Stimulated activated CD4-positive, alpha-beta T cell treated with anti-CD3 and anti-CD28 coated beads, Interleukin-12 subunit alpha, Interleukin-12 subunit beta, amount 100 ng/mL, for 24 hours (primary cell): ENCODE results near the gene AHCYL2.
"Not testable (repeated sequence)": the region's sequence is repeated elsewhere in the genome, so short reads cannot be mapped to it uniquely, and the experiment has no call there.

ENCODE experiments used
- DNase-seq, 2 experiments: peaks; one replicate each; pipeline ENCODE4 v3.0.0-alpha.2; 2020; ENCODE audit warnings: low read depth in 2 of 2

Gene AHCYL2

DNA sequence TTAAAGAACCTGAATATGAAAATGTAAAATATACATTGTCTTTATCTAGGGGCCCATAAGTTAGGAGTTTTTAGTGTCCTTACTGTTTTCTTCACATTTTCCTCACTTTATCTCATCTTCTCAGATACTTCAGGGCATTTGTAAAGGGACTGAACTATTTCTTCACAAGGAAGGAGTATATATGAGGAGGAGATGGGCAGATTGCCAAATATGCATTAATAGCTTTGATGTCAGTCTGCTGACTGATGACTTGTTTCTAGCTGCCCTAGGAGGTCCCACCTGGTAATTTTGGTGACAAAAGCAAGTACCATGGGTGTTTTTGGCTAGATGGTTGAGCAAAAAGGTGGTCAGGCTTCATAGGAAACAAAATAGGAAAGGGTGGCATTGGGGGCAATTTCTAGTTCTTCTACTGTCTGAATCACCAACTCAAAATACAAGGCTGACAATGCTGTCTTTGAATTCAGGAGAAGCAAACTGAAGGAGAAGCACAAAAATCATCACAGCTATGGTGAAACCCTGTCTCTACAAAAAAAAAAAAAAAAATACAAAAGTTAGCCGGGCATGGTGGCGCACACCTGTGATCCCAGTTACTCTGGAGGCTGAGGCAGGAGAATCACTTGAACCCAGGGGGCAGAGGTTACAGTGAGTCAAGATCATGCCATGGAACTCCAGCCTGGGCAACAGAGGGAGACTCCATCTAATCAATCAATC is 199.0 kb downstream of the AHCYL2 start:
- no peak for DNase-seq

GRCh38 chr7:129426482-129426881 is 201.7 kb downstream of the AHCYL2 start:
- no peak for DNase-seq

DNA sequence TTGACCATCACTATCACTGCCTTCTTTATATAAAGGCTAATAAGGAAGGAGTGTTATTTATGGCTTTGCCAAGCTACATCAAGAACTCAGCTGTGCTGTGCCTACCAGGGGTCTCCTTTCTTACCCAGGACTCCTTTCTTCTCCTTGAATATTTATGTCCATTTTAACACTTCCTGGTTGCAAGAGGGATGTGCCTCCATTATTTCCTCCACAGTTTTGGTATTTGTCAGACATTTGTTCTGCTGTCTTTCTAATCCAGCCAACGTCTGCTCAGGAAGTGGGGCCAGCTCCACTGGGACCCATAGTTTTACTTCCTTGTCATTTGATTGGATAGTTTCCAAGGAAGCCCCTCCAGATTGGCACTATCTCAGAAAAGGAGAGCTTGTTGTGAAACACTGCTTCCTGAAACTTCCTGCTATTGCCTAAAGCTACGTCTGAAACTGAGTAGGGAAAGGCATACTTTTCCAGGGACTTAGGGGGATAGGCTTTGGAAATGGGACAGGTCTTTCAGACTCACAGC is 202.8 kb downstream of the AHCYL2 start:
- no peak for DNase-seq

DNA sequence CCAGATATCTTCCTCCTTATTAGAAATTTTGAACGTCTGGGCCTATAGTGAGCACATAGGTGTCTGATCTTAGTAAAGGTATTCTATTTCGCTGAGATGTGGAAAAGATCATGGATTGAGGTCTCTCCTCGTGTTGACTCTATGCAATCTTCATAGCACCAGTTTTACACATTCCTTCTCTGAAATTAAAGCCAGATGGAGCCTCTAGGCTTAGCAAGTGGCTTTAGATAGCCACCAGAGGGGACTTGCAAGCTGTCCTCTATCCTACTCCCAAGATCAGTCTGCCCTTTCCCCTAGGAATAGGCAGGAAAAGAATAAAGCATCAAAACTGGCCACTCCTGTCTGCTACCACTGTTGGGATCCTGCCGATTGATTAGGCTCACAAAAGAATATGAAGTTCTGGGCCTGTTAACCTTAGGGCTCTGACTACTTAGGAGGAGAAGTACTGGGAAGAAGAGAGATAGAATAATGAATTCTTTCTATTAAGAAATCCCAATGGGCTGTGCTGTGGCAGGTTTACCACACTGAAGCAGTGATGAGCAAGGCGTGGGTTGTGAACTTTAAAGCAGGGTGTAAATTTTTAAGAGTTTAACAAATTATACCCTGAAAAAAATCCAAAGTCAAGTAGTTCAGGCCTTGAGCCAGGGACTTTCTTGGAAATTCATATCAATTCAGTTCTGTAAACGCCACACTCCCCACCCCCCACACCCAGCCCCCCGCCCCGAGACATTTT is 207.2 kb downstream of the AHCYL2 start:
- no peak for DNase-seq

- DNase-seq, result peak; percentile 84 to 96
Measured at GRCh38 chr7:129433847-129434674, 209.2 kb downstream of the AHCYL2 start, which contains the start of gene STRIP2. TSS of gene STRIP2 (plus strand) at chr7:129434432. CDS start at chr7:129434473, 41 bp downstream.

- no peak for DNase-seq
Measured at GRCh38 chr7:129434675-129435318, 210.0 kb downstream of the AHCYL2 start.

DNA sequence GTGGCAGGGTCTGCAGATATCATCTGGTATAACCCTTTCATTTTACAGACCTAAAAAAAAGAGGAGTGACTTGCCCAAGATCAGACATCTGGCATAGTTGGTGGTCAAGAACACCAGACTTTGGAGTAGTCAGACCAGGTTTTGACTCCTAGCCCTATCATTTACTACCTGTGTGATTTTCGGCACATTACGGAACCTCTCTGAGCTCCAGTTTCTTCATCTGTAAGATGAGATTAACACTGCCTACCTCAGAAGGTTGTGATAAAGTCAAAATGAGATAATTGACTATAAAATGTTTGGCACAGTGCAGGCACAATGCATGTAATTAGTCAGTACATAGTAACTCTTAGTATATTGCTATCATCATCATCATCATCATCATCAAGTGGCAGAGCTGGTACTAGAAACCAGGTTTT is 210.6 kb downstream of the AHCYL2 start:
- no peak for DNase-seq

DNA sequence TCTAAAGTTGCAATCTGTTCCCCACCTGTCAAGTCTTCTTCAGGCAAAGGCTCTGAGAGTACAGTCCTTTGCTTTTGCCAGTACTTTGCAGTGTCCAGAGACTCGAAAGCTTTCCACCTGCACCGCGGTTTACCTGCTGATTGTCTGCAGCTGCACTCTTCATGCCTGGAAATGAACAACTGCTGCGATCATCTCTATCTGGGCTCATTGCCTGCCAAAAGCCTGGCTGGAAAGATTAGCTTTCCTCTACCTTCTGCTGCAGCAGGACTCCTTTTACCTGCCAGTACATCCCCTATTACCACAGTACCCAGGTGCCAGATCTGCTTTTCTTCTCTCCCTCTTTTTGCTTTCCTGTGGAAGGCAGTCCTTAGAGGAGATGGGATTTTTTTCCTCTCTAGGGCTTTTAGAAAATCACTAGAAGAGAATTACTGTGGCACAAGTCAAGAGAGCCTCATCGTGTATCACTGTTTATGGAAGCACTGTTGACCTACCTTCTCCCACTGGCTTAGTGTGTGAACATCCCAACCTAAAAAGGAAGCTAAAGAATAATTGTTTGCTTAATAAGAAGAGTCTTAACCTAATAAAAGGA is 211.6 kb downstream of the AHCYL2 start:
- DNase-seq, result no peak

GRCh38 chr7:129437190-129437589 is 212.4 kb downstream of the AHCYL2 start:
- no peak for DNase-seq

DNA sequence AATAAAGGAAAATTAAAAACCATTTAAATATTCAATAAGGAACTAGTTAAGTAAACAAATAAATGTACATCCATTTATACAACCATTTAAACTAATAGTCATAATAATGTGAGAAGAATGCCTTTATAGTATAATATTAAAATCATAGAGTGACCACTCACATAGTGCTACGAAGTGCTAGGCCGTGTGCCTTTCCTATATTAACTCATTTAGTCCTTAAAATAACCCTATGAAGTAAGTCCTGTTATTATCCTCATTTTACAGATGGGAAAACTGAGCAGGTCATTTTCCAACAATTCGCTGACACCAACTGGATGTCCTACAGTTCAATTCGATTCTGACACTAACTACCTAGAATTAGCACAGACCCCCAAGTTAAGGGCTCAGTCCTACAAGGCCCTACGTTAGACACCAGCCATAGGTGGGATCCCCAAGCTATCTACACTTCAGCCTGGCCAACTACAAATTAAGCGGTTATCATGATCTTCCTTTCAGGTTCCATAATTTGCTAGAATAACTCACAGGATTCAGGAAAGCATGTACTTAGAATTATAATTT is 213.5 kb downstream of the AHCYL2 start:
- DNase-seq, result no peak

DNA sequence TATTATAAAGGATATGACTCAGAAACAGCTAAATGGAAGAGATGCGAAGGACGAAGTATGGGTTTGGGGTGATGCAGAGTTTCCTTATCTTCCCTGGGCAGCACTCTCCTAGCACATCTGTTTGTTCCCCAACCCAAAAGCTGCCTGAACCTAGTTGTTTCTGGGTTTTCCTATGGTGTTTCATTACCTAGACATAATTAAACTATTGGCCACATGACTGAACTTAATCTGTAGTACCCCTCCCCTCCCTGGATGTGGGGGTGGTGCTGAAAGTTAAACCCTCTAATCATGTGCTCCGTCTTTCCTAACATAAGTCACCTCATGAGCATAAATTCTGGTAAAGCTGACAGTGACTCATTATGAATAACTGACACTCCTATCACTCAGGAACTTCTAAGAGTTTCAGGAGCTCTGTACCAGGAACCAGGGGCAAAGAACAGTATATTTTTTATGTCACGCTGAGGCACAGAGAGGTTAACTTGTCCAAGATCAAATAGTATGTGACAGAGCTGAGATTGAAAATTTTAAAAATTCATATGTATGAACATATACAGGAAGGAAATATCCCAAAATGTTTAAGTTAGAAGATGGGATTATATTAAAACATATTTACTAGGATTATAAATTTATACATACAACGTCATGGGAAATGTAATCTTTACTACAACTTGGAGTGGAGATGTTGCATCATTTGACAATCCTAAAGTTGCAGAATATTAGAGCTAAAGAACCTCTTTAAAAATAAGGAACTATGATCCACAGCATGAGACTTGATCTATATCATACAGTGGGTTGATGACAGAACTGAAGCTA is 214.2 kb downstream of the AHCYL2 start:
- DNase-seq, result peak; percentile 39 to 70

- DNase-seq, result no peak
Measured at GRCh38 chr7:129439963-129440625, 215.3 kb downstream of the AHCYL2 start.

DNA sequence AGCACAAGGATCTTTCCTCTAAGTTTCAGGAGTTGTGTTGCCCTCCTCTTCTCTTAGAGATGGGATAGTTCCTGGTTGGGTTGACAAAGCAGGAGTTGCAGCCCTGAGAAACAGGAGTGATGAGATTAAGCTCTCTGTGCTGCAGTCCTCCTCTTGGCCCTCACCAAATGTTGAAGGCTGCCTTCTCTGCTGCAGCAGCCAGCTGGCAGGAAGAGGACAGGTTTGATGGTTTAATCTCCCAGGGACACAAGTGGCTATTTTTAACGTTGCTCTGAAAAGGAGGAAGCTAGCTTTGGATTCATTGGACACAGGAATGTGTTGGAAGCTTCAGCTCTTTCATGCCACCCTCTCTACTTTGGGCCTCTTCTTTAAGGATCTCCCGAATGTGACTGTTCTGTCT is 218.8 kb downstream of the AHCYL2 start:
- DNase-seq, result no peak

- DNase-seq, result not testable (repeated sequence)
Measured at GRCh38 chr7:129444776-129445175, 219.9 kb downstream of the AHCYL2 start.

DNA sequence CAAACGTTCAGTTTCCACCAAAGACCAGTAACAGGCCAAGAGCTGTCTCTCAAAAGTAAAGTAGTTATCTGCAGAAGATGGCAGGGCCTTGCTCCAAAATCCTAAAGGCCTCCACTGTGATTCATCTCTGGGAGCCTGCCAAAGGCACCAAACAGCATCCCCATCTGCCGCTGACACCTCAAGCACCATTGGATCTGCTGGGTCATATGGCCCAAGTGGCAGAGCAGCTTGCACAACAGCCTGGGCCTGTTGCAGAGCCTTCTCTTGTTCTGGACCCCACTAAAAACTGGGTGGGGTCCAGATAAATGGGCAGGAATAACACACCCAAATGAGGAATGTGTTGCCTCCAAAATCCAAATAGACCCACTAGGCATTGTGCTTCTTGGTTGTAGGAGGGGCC is 222.1 kb downstream of the AHCYL2 start:
- DNase-seq, result not testable (repeated sequence)

GRCh38 chr7:129447445-129447844 is 222.6 kb downstream of the AHCYL2 start:
- DNase-seq, result not testable (repeated sequence)

GRCh38 chr7:129448608-129449007 is 223.8 kb downstream of the AHCYL2 start:
- not testable (repeated sequence) for DNase-seq

GRCh38 chr7:129450295-129450694 is 225.5 kb downstream of the AHCYL2 start:
- DNase-seq, result no peak

DNA sequence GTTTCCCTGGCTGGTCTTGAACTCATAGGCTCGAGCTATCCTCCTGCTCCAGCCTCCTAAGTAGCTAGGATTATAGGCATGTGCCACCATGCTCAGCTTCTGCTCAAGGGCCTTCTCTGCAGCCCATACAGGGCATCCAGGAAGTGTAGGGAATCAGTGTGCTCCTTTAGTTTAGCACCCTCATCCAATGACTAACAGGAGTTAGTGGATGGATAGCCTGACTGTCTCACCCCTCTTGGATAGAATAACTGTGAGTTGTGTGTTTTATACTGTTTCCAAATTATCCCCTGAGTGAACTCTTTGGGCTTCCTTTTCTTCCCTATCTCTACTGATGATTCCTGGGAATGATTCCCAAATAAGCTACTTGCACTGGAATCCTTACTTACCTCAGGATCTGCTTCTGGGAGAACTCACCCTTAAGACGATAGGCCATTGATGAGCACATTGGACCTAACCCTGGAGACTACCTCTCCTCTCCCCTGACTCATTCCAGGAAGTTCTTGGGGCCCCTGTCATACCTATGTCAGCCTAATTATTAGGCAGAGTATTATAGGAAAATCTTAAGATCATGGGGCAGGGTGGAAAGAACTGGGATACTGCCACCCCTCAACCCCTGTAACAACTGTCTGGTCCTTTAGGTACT is 227.9 kb downstream of the AHCYL2 start:
- no peak for DNase-seq
